Stomach (tissue), 19 donors: ENCODE data around the gene OR51A7. TPM values are rescaled to one million over a fixed set of nuclear protein-coding genes. Genes with fewer than 3 reads are reported as not detected.
"Not testable (repeated sequence)": the region's sequence is repeated elsewhere in the genome, so short reads cannot be mapped to it uniquely, and the experiment has no call there.

ENCODE experiments used
- DNase-seq, 2 donors: peaks; one replicate each; pipeline versions ENCODE4 v3.0.0 to v3.0.0-alpha.2; 2013 to 2019
- H3K27ac ChIP-seq, 5 donors: fragments of 200-600 bp in 4 of 5; sonication (generic) in 4 of 5; one replicate each; pipeline ENCODE4 v1.5.1; 2013 to 2019; ENCODE audit warnings: mild to moderate bottlenecking in 1 of 5, moderate library complexity in 1 of 5
- H3K27me3 ChIP-seq, 3 donors: fragments of 200-600 bp; sonication (generic); one replicate each; pipeline ENCODE4 v1.5.1; 2017 to 2019; ENCODE audit warnings: mixed run types in 1 of 3
- H3K36me3 ChIP-seq, 4 donors: fragments of 200-600 bp; sonication (generic); 1 replicate in 3 of 4; 2 replicates in 1 of 4; pipeline ENCODE4 v1.5.1; 2016 to 2019
- H3K4me1 ChIP-seq, 4 donors: fragments of 200-600 bp; sonication (generic); one replicate each; pipeline ENCODE4 v1.5.1; 2016 to 2019
- H3K4me3 ChIP-seq, 4 donors: fragments of 200-600 bp; sonication (generic) in 3 of 4; one replicate each; pipeline ENCODE4 v1.5.1; 2016 to 2019; ENCODE audit warnings: mild to moderate bottlenecking in 1 of 4
- H3K9me3 ChIP-seq, 4 donors: fragments of 200-600 bp; sonication (generic); one replicate each; pipeline ENCODE4 v1.5.1; 2016 to 2019
- EP300 ChIP-seq: sonication (generic); formaldehyde crosslinking; IDR thresholded peaks from one replicate; pipeline ENCODE4 v1.6.1; 2017; ENCODE audit warnings: antibody characterized with exemption
- POLR2A ChIP-seq, 4 donors: fragments of 450-650 bp; IDR thresholded peaks; one replicate each; pipeline ENCODE4 v1.6.1; 2016; ENCODE audit warnings: antibody characterized with exemption in 4 of 4, control low read depth in 2 of 4, mild to moderate bottlenecking in 1 of 4, moderate library complexity in 1 of 4
- POLR2AphosphoS5 ChIP-seq, 3 donors: sonication (generic); formaldehyde crosslinking; IDR thresholded peaks; one replicate each; pipeline ENCODE4 v1.6.1; 2016; ENCODE audit warnings: antibody characterized with exemption in 3 of 3
- WGBS, 5 donors: extraction: QIAGEN DNeasy Blood & Tissue Kit in 3 of 5; methylation state at CpG; one replicate each; pipeline versions ENCODE4 v1.1.5 to v1.1.7; 2013 to 2018; 5-methylcytosine and 5-hydroxymethylcytosine counted together
- intact Hi-C: fragments of 100-400 bp; cut with DNase I; formaldehyde crosslinking; loops from one replicate; pipeline ENCODE4 v1.15.1; 2023; ENCODE audit warnings: low total_unique reads
- long read RNA-seq, 10 donors: transcript quantifications; one replicate each; lab custom pipeline, GENCODE V29; 2026
- polyA plus RNA-seq, 3 donors: library from polyadenylated mRNA; stranded (reverse); fragments of 200-250 nt; gene quantifications; one replicate each; pipeline ENCODE4 v1.2.3, GENCODE V29; 2013
- total RNA-seq, 5 donors: library from RNA; depleted of rRNA; stranded (reverse); fragments of >200 nt; gene quantifications; one replicate each; pipeline versions ENCODE4 v1.1.0 to v1.2.3, GENCODE V29; 2014 to 2016
- TF ChIP-seq, protein P1 (sequence below), 7 experiments: fragments of 450-650 bp in 4 of 7; fragments of 200-600 bp in 3 of 7; sonication (generic) in 3 of 7; IDR thresholded peaks; one replicate each; pipeline ENCODE4 v1.5.1; 2016 to 2019; ENCODE audit warnings: antibody characterized with exemption in 7 of 7, control low read depth in 2 of 7, mild to moderate bottlenecking in 1 of 7
- donor health status: healthy with polysubstance abuse.
- donor health status: Bipolar disorder and iron deficiency.
- donor health status: healthy.

OR51A7 gene, protein sequence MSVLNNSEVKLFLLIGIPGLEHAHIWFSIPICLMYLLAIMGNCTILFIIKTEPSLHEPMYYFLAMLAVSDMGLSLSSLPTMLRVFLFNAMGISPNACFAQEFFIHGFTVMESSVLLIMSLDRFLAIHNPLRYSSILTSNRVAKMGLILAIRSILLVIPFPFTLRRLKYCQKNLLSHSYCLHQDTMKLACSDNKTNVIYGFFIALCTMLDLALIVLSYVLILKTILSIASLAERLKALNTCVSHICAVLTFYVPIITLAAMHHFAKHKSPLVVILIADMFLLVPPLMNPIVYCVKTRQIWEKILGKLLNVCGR
- not detected for total RNA-seq
- not detected for polyA plus RNA-seq
- long read RNA-seq, donor 1: 0 reads
- long read RNA-seq, donor 2: 0 reads
- long read RNA-seq, donor 3: 0 reads
- long read RNA-seq, donor 4: 0 reads
- long read RNA-seq, donor 5: 0 reads
- long read RNA-seq, donor 6: 0 reads
- long read RNA-seq, donor 7: 0 reads
- long read RNA-seq, donor 8: 0 reads
- long read RNA-seq, donor 9: 0 reads
- long read RNA-seq, donor 10: 0 reads

DNA sequence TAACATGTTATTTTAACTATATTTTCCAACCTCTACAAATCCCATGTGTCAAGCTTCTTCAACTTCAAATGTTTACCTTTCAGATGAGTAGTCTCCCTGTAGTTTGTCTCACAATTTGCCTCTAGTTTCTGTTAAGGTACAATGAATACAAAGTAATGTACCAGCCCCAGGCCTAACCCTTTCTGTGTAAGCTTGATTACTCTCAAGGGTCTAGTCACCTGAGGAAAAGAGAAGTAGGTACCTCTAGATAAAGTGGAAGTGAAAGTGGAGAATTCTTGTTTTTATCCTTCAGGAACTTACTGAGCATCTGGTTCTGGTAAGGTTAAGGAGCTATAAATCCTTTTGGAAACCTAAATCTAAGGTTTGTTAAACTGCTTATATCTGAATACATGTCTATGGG, at the start of gene OR51A7:
OR51A7 (plus strand) TSS at position 300 of the 400 bp plus-strand sequence. CDS start 3,587 bp downstream, outside the sequence.
- TF ChIP-seq EP300 (no peak), POLR2A (IDR thresholded peaks at IDR 0.05) (no peak), POLR2AphosphoS5 (IDR thresholded peaks at IDR 0.05) (no peak)
- TF ChIP-seq, protein P1, sequence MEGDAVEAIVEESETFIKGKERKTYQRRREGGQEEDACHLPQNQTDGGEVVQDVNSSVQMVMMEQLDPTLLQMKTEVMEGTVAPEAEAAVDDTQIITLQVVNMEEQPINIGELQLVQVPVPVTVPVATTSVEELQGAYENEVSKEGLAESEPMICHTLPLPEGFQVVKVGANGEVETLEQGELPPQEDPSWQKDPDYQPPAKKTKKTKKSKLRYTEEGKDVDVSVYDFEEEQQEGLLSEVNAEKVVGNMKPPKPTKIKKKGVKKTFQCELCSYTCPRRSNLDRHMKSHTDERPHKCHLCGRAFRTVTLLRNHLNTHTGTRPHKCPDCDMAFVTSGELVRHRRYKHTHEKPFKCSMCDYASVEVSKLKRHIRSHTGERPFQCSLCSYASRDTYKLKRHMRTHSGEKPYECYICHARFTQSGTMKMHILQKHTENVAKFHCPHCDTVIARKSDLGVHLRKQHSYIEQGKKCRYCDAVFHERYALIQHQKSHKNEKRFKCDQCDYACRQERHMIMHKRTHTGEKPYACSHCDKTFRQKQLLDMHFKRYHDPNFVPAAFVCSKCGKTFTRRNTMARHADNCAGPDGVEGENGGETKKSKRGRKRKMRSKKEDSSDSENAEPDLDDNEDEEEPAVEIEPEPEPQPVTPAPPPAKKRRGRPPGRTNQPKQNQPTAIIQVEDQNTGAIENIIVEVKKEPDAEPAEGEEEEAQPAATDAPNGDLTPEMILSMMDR (IDR thresholded peaks at IDR 0.05): no peak
- no peaks in the 10 kb centered on the region for H3K4me1 ChIP-seq
- H3K27me3 ChIP-seq: no peaks in the 10 kb centered on the region
- no peaks in the 10 kb centered on the region for H3K9me3 ChIP-seq
- H3K36me3 ChIP-seq: no peaks in the 10 kb centered on the region
- DNase-seq: no peak
- H3K4me3 ChIP-seq: no peak within 1 kb of the TSS
- H3K27ac ChIP-seq: no peak within 1 kb of the TSS
- intact Hi-C loops: no loop called here

DNA sequence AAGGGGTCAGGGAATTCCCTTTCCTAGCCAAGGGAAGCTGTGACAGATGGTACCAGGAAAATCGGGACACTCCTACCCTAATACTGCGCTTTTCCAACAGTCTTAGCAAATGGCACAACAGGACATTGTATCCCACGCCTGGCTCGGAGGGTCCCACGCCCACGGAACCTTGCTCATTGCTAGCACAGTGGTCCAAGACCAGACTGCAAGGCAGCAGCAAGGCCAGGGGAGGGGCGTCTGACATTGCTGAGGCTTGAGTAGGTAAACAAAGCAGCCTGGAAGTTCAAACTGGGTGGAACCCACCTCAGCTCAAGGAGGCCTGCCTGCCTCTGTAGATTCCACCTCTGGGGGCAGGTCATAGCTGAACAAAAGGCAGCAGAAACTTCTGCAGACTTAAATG, 49.3 kb upstream of the OR51A7 start:
- H3K4me1 ChIP-seq, intact Hi-C loops, H3K4me3 ChIP-seq, H3K27me3 ChIP-seq, H3K36me3 ChIP-seq, H3K9me3 ChIP-seq, DNase-seq, H3K27ac ChIP-seq: not testable (repeated sequence)
- 77 to 89% (median 85%) methylated on average over 7 of the region's 7 CpGs for WGBS, 5 donors

DNA sequence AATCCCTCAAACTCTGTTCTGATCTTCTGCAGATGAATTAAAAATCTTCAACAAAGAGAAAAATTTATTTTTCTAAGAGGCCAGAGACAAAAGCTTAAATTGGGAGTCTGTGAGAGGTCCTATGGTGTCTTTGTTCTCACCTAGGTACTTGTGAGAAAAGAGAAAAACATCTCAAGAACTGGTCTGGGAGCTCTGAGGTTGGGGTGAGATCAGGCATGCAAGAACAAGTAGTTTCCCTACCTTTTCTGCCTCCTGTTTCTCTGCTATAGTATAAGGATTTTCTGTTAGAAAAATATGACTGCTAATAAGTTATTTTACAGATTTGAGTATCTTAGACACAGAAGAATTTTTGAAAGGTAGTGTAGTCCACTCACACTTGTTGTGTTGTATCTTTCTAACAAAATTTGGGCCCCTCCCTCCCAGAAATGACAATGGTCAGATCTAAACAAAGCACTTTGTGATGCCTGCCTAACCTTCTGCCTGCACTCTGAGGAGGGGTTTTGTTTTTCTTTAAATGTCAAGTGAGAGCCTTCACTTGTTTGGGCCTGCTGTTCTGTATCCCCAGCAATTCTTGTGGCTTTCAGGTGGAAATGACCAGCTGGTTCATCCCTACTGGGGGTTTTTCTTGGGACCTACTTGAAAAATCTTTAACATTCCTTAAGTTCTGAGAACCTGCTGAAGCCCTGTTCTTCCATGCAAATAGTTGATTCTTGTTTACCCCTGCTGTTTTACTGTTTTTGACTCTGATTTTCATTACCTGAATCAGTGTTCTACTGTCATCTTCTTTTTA, 40.9 kb upstream of the OR51A7 start:
- Histone ChIP-seq H3K27ac (no peak overlapping the region), H3K4me1 (no peaks in the 10 kb centered on the region), H3K4me3 (no peak overlapping the region), H3K27me3 (no peaks in the 10 kb centered on the region), H3K36me3 (no peaks in the 10 kb centered on the region), H3K9me3 (peaks cover 0 to 4% (median 0%) of the 10 kb centered on the region in 4 donors)
- intact Hi-C loops: no loop called here
- no peak for DNase-seq
- TF ChIP-seq POLR2A (IDR thresholded peaks at IDR 0.05) (no peak), POLR2AphosphoS5 (IDR thresholded peaks at IDR 0.05) (no peak), EP300 (no peak)
- TF ChIP-seq, protein P1 (IDR thresholded peaks at IDR 0.05): no peak

DNA sequence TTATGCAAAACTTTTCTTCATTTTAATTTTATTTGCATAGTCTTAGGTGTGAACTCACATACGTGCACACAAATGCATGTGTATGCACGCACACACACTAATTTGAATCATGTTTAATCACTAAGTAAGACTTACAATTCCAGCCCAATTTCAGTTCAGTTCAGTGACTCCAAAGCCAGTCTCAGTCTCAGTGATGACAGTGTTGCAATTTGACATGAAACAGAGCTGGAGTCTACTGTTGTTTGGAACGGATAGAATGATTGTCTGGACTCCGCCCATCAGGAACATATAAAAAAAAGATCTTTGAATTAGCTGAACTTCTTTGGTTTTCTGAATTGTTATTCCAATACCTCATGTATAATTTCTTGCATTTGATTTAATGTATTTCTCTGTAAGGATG, 39.7 kb upstream of the OR51A7 start:
- Histone ChIP-seq H3K36me3 (no peaks in the 10 kb centered on the region), H3K4me3 (no peak overlapping the region), H3K27ac (no peak overlapping the region), H3K4me1 (no peaks in the 10 kb centered on the region), H3K27me3 (no peaks in the 10 kb centered on the region), H3K9me3 (peaks cover 0 to 4% (median 0%) of the 10 kb centered on the region in 4 donors)
- intact Hi-C loops: no loop called here
- TF ChIP-seq, protein P1 (IDR thresholded peaks at IDR 0.05): no peak
- TF ChIP-seq POLR2A (IDR thresholded peaks at IDR 0.05): no peak
- TF ChIP-seq POLR2AphosphoS5 (IDR thresholded peaks at IDR 0.05): no peak
- no peak for TF ChIP-seq EP300
- 80 to 93% (median 84%) methylated on average over 4 of the region's 4 CpGs for WGBS, 5 donors
- no peak for DNase-seq
